Liver (tissue), 9 donors: Measurements from ENCODE around the gene TFB2M. TPM values are rescaled to one million over a fixed set of nuclear protein-coding genes. Genes with fewer than 3 reads are reported as not detected.

Experiments used
- DNase-seq: peaks from one replicate; pipeline ENCODE4 v3.0.0-alpha.2; 2017; ENCODE audit warnings: low spot score
- H3K27ac ChIP-seq, 2 donors: one replicate each; pipeline ENCODE4 v1.7.0; 2013; ENCODE audit warnings: inconsistent platforms in 2 of 2, low read length in 2 of 2, control low read depth in 1 of 2, low read depth in 1 of 2, mild to moderate bottlenecking in 1 of 2
- H3K27me3 ChIP-seq, 4 donors: one replicate each; pipeline versions ENCODE4 v1.6.1 to v1.7.0; 2013; ENCODE audit warnings: low read length in 3 of 4, inconsistent platforms in 1 of 4, mild to moderate bottlenecking in 1 of 4, moderate library complexity in 1 of 4; ENCODE audit not compliant: control insufficient read depth in 4 of 4, insufficient read depth in 4 of 4
- H3K36me3 ChIP-seq, 4 donors: one replicate each; pipeline versions ENCODE4 v1.6.1 to v1.7.0; 2013; ENCODE audit warnings: low read length in 3 of 4, mild to moderate bottlenecking in 3 of 4, low read depth in 1 of 4, moderate library complexity in 1 of 4; ENCODE audit not compliant: control insufficient read depth in 4 of 4, insufficient read depth in 3 of 4
- H3K4me1 ChIP-seq, 4 donors: one replicate each; pipeline versions ENCODE4 v1.6.1 to v1.7.0; 2013; ENCODE audit warnings: low read length in 3 of 4, mild to moderate bottlenecking in 3 of 4, moderate library complexity in 1 of 4; ENCODE audit not compliant: control insufficient read depth in 4 of 4, insufficient read depth in 4 of 4
- H3K4me3 ChIP-seq, 3 donors: one replicate each; pipeline versions ENCODE4 v1.6.1 to v1.7.0; 2013; ENCODE audit warnings: low read length in 3 of 3, control low read depth in 1 of 3, low read depth in 1 of 3, mild to moderate bottlenecking in 1 of 3
- H3K9ac ChIP-seq, 2 donors: one replicate each; pipeline ENCODE4 v1.7.0; 2013; ENCODE audit warnings: low read length in 2 of 2, mild to moderate bottlenecking in 2 of 2, moderate library complexity in 2 of 2, control low read depth in 1 of 2, low read depth in 1 of 2
- H3K9me3 ChIP-seq, 4 donors: one replicate each; pipeline versions ENCODE4 v1.6.1 to v1.7.0; 2013; ENCODE audit warnings: low read length in 3 of 4; ENCODE audit not compliant: control insufficient read depth in 4 of 4
- ATF3 ChIP-seq: IDR thresholded peaks from 2 replicates; pipeline ENCODE4 v1.6.1; 2016; ENCODE audit warnings: antibody characterized with exemption
- EGR1 ChIP-seq, 2 donors: IDR thresholded peaks; 2 replicates each; pipeline ENCODE4 v1.6.1; 2016 to 2018; ENCODE audit warnings: antibody characterized with exemption in 2 of 2, low read depth in 2 of 2
- FOXA1 ChIP-seq: IDR thresholded peaks from 2 replicates; pipeline ENCODE4 v1.6.1; 2016; ENCODE audit warnings: antibody characterized with exemption
- FOXA2 ChIP-seq: IDR thresholded peaks from 2 replicates; pipeline ENCODE4 v1.6.1; 2016; ENCODE audit warnings: antibody characterized with exemption
- HNF4A ChIP-seq, 2 donors: conservative IDR thresholded peaks; 2 replicates each; pipeline ENCODE4 v1.6.1; 2016; ENCODE audit warnings: antibody characterized with exemption in 2 of 2, mild to moderate bottlenecking in 2 of 2
- HNF4G ChIP-seq: IDR thresholded peaks from 2 replicates; pipeline ENCODE4 v1.6.1; 2016; ENCODE audit warnings: antibody characterized with exemption
- JUND ChIP-seq, 2 donors: IDR thresholded peaks; 2 replicates each; pipeline ENCODE4 v1.6.1; 2016; ENCODE audit warnings: antibody characterized with exemption in 2 of 2
- NR2F2 ChIP-seq: IDR thresholded peaks from 2 replicates; pipeline ENCODE4 v1.6.1; 2016; ENCODE audit warnings: antibody characterized with exemption
- RAD21 ChIP-seq, 2 donors: IDR thresholded peaks; 2 replicates each; pipeline ENCODE4 v1.6.1; 2016; ENCODE audit warnings: antibody characterized with exemption in 2 of 2, mild to moderate bottlenecking in 2 of 2
- REST ChIP-seq: IDR thresholded peaks from 2 replicates; pipeline ENCODE4 v1.6.1; 2016; ENCODE audit warnings: antibody characterized with exemption, mild to moderate bottlenecking
- RXRA ChIP-seq, 2 donors: IDR thresholded peaks; 2 replicates each; pipeline ENCODE4 v1.6.1; 2017 to 2018; ENCODE audit warnings: antibody characterized with exemption in 2 of 2, mild to moderate bottlenecking in 1 of 2
- SP1 ChIP-seq: IDR thresholded peaks from 2 replicates; pipeline ENCODE4 v1.6.1; 2018; ENCODE audit warnings: antibody characterized with exemption, mild to moderate bottlenecking
- TAF1 ChIP-seq: conservative IDR thresholded peaks from 2 replicates; pipeline ENCODE4 v1.6.1; 2016; ENCODE audit warnings: antibody characterized with exemption, mild to moderate bottlenecking
- YY1 ChIP-seq: IDR thresholded peaks from 2 replicates; pipeline ENCODE4 v1.6.1; 2016; ENCODE audit warnings: antibody characterized with exemption, mild to moderate bottlenecking
- WGBS: extraction: QIAGEN DNeasy Blood & Tissue Kit; methylation state at CpG from one replicate; pipeline ENCODE4 v1.1.7; 2013; 5-methylcytosine and 5-hydroxymethylcytosine counted together
- polyA plus RNA-seq, 2 donors: library from polyadenylated mRNA; stranded (reverse) in 1 of 2; unstranded in 1 of 2; fragments of 200-250 nt in 1 of 2; fragments of >200 nt in 1 of 2; fragmentation: Nextera tagmentation in 1 of 2; extraction: Ambion mirVana in 1 of 2; gene quantifications; one replicate each; pipeline versions ENCODE4 v1.2.1 to v1.2.3, GENCODE V29; 2013 to 2015
- total RNA-seq, 2 donors: library from RNA; depleted of rRNA; stranded (reverse); fragments of >200 nt; gene quantifications; one replicate each; pipeline ENCODE4 v1.2.3, GENCODE V29; 2014
- TF ChIP-seq, protein P1 (sequence below): IDR thresholded peaks from 2 replicates; pipeline ENCODE4 v1.6.1; 2016; ENCODE audit warnings: antibody characterized with exemption
- TF ChIP-seq, protein P2 (sequence below): fragments of 150-350 bp; IDR thresholded peaks from 2 replicates; pipeline ENCODE4 v1.5.1; 2017; ENCODE audit warnings: improper control_type of control experiment, low read depth, low read length; ENCODE audit not compliant: missing input control
- donor health status: healthy.
- donor health status: healthy.
- donor health status: healthy.
- donor health status: healthy.
- donor health status: healthy.

The TFB2M gene
- total and polyA plus RNA-seq, 4 donors, result 15.0 to 26.4 (median 23.5) TPM

GRCh38 chr1:246554201-246554600, 11.9 kb downstream of the TFB2M start:
- Histone ChIP-seq H3K9ac (no peak overlapping the region), H3K27ac (no peak overlapping the region), H3K36me3 (peaks cover 2 to 33% (median 19%) of the 10 kb centered on the region in 4 donors), H3K9me3 (no peaks in the 10 kb centered on the region), H3K27me3 (no peaks in the 10 kb centered on the region), H3K4me3 (no peak overlapping the region), H3K4me1 (peaks cover 0 to 17% (median 5%) of the 10 kb centered on the region in 4 donors)
- 96% methylated on average over 16 of the region's 16 CpGs for WGBS
- no peak for TF ChIP-seq SP1
- DNase-seq, result no peak

GRCh38 chr1:246552110-246552509, 14.0 kb downstream of the TFB2M start:
- Histone ChIP-seq H3K4me1 (peaks cover 0 to 11% (median 2%) of the 10 kb centered on the region in 4 donors), H3K27me3 (no peaks in the 10 kb centered on the region), H3K4me3 (no peak overlapping the region), H3K27ac (no peak overlapping the region), H3K36me3 (peaks cover 2 to 36% (median 22%) of the 10 kb centered on the region in 4 donors), H3K9ac (no peak overlapping the region), H3K9me3 (no peaks in the 10 kb centered on the region)
- DNase-seq, result no peak
- 61% methylated on average over 6 of the region's 6 CpGs for WGBS
- TF ChIP-seq, protein P1, sequence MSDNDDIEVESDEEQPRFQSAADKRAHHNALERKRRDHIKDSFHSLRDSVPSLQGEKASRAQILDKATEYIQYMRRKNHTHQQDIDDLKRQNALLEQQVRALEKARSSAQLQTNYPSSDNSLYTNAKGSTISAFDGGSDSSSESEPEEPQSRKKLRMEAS, result no peak
- TF ChIP-seq ATF3, result no peak
- no peak for TF ChIP-seq JUND (IDR thresholded peaks at IDR 0.05)
- TF ChIP-seq, protein P2, sequence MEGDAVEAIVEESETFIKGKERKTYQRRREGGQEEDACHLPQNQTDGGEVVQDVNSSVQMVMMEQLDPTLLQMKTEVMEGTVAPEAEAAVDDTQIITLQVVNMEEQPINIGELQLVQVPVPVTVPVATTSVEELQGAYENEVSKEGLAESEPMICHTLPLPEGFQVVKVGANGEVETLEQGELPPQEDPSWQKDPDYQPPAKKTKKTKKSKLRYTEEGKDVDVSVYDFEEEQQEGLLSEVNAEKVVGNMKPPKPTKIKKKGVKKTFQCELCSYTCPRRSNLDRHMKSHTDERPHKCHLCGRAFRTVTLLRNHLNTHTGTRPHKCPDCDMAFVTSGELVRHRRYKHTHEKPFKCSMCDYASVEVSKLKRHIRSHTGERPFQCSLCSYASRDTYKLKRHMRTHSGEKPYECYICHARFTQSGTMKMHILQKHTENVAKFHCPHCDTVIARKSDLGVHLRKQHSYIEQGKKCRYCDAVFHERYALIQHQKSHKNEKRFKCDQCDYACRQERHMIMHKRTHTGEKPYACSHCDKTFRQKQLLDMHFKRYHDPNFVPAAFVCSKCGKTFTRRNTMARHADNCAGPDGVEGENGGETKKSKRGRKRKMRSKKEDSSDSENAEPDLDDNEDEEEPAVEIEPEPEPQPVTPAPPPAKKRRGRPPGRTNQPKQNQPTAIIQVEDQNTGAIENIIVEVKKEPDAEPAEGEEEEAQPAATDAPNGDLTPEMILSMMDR, result no peak
- TF ChIP-seq FOXA1, result no peak
- TF ChIP-seq EGR1 (IDR thresholded peaks at IDR 0.05; ENCODE audit: low read depth in 2 of 2), result no peak
- TF ChIP-seq NR2F2, result no peak
- peak; percentile 31 to 64 for TF ChIP-seq RXRA (IDR thresholded peaks at IDR 0.05)
- no peak for TF ChIP-seq TAF1
- no peak for TF ChIP-seq REST
- peak in 1 of 2 donors; percentile 54 for TF ChIP-seq HNF4A (conservative IDR thresholded peaks at IDR 0.05)
- peak; percentile 14 for TF ChIP-seq YY1
- TF ChIP-seq SP1, result peak; percentile 49
- TF ChIP-seq RAD21 (IDR thresholded peaks at IDR 0.05), result peak in 1 of 2 donors; percentile 19
- no peak for TF ChIP-seq FOXA2
- TF ChIP-seq HNF4G, result no peak
